Sigmoid colon (tissue), 7 donors: ENCODE measurements around the gene MOV10L1. TPM values are rescaled to one million over a fixed set of nuclear protein-coding genes. Genes with fewer than 3 reads are reported as not detected.
A peak's percentile ranks its signal among the peaks of the same experiment; 100 is the strongest.

Source experiments
- DNase-seq: peaks from one replicate; pipeline ENCODE4 v3.0.0-alpha.2; 2019
- H3K27ac ChIP-seq, 4 donors: fragments of 200-600 bp; sonication (generic); one replicate each; pipeline ENCODE4 v1.5.1; 2016 to 2019; ENCODE audit warnings: mild to moderate bottlenecking in 1 of 4
- H3K27me3 ChIP-seq, 3 donors: fragments of 200-600 bp; sonication (generic); one replicate each; pipeline ENCODE4 v1.5.1; 2019; ENCODE audit warnings: mild to moderate bottlenecking in 1 of 3
- H3K36me3 ChIP-seq, 4 donors: fragments of 200-600 bp; sonication (generic); one replicate each; pipeline ENCODE4 v1.5.1; 2016 to 2019
- H3K4me1 ChIP-seq, 4 donors: fragments of 200-600 bp; sonication (generic); one replicate each; pipeline ENCODE4 v1.5.1; 2017 to 2019
- H3K4me3 ChIP-seq, 4 donors: fragments of 200-600 bp; sonication (generic); one replicate each; pipeline ENCODE4 v1.5.1; 2017 to 2019; ENCODE audit warnings: mild to moderate bottlenecking in 2 of 4, moderate library complexity in 1 of 4
- H3K9me3 ChIP-seq, 4 donors: fragments of 200-600 bp in 3 of 4; sonication (generic) in 3 of 4; one replicate each; pipeline versions ENCODE4 v1.5.1 to v1.6.1; 2013 to 2019
- CTCF ChIP-seq, 4 experiments: fragments of 450-650 bp in 3 of 4; fragments of 200-600 bp in 1 of 4; IDR thresholded peaks; one replicate each; pipeline ENCODE4 v1.5.1; 2016 to 2019; ENCODE audit warnings: antibody characterized with exemption in 4 of 4, mild to moderate bottlenecking in 3 of 4, moderate library complexity in 2 of 4
- EP300 ChIP-seq, 4 donors: sonication (generic); formaldehyde crosslinking; IDR thresholded peaks; one replicate each; pipeline ENCODE4 v1.6.1; 2017; ENCODE audit warnings: antibody characterized with exemption in 4 of 4
- POLR2A ChIP-seq, 2 donors: fragments of 450-650 bp; IDR thresholded peaks; one replicate each; pipeline ENCODE4 v1.6.1; 2016; ENCODE audit warnings: antibody characterized with exemption in 2 of 2, mild to moderate bottlenecking in 2 of 2, moderate library complexity in 2 of 2
- POLR2AphosphoS5 ChIP-seq, 4 donors: sonication (generic); formaldehyde crosslinking; IDR thresholded peaks; one replicate each; pipeline ENCODE4 v1.6.1; 2017; ENCODE audit warnings: antibody characterized with exemption in 4 of 4
- WGBS, 2 donors: extraction: QIAGEN DNeasy Blood & Tissue Kit; methylation state at CpG; one replicate each; pipeline ENCODE4 v1.1.7; 2013; 5-methylcytosine and 5-hydroxymethylcytosine counted together
- intact Hi-C: fragments of 100-400 bp; cut with DNase I; formaldehyde crosslinking; loops from one replicate; pipeline ENCODE4 v1.15.1; 2023
- polyA plus RNA-seq, 3 donors: library from polyadenylated mRNA; stranded (reverse); fragments of 200-250 nt; gene quantifications; one replicate each; pipeline ENCODE4 v1.2.3, GENCODE V29; 2013
- total RNA-seq, 4 donors: library from RNA; depleted of rRNA; stranded (reverse); fragments of >200 nt; gene quantifications; one replicate each; pipeline ENCODE4 v1.1.0, GENCODE V29; 2016
- donor health status: healthy with polysubstance abuse.
- donor health status: Bipolar disorder and iron deficiency.
- donor health status: healthy.

MOV10L1 gene
- total and polyA plus RNA-seq, 7 donors, result 0.47 to 5.6 (median 1.8) TPM; not detected in 2

- H3K9me3 ChIP-seq, result no peaks in the 10 kb centered on the region
- H3K27ac ChIP-seq, result no peak overlapping the region
- no peak overlapping the region for H3K4me3 ChIP-seq
- H3K36me3 ChIP-seq, result no peaks in the 10 kb centered on the region
- 35 to 59% methylated on average over 15 of the region's 15 CpGs for WGBS, 2 donors
- intact Hi-C loops, result no loop called here
- peaks cover 0 to 13% (median 11%) of the 10 kb centered on the region in 4 donors for H3K4me1 ChIP-seq
- no peaks in the 10 kb centered on the region for H3K27me3 ChIP-seq
- DNase-seq, result no peak
- TF ChIP-seq POLR2A (IDR thresholded peaks at IDR 0.05), result no peak
- TF ChIP-seq CTCF (IDR thresholded peaks at IDR 0.05), result no peak
- no peak for TF ChIP-seq POLR2AphosphoS5 (IDR thresholded peaks at IDR 0.05)
Measured at GRCh38 chr22:50139843-50140415, 50.1 kb downstream of the MOV10L1 start.

GRCh38 chr22:50140615-50141014 is 50.8 kb downstream of the MOV10L1 start:
- no peak overlapping the region for H3K27ac ChIP-seq
- intact Hi-C loops, result no loop called here
- no peaks in the 10 kb centered on the region for H3K27me3 ChIP-seq
- peaks cover 0 to 13% (median 11%) of the 10 kb centered on the region in 4 donors for H3K4me1 ChIP-seq
- DNase-seq, result no peak
- no peaks in the 10 kb centered on the region for H3K9me3 ChIP-seq
- no peak overlapping the region for H3K4me3 ChIP-seq
- 24 to 58% methylated on average over 3 of the region's 3 CpGs for WGBS, 2 donors
- no peaks in the 10 kb centered on the region for H3K36me3 ChIP-seq
- TF ChIP-seq POLR2A (IDR thresholded peaks at IDR 0.05) (no peak), CTCF (IDR thresholded peaks at IDR 0.05) (no peak), POLR2AphosphoS5 (IDR thresholded peaks at IDR 0.05) (no peak), EP300 (IDR thresholded peaks at IDR 0.05) (no peak)

GRCh38 chr22:50141462-50141861 is 51.7 kb downstream of the MOV10L1 start:
- Histone ChIP-seq H3K4me1 (peaks cover 0 to 7% (median 5%) of the 10 kb centered on the region in 4 donors), H3K27ac (no peak overlapping the region), H3K4me3 (no peak overlapping the region), H3K27me3 (no peaks in the 10 kb centered on the region), H3K9me3 (no peaks in the 10 kb centered on the region), H3K36me3 (no peaks in the 10 kb centered on the region)
- intact Hi-C loops, result no loop called here
- TF ChIP-seq CTCF (IDR thresholded peaks at IDR 0.05) (no peak), POLR2AphosphoS5 (IDR thresholded peaks at IDR 0.05) (no peak), EP300 (IDR thresholded peaks at IDR 0.05) (no peak), POLR2A (IDR thresholded peaks at IDR 0.05) (no peak)
- no peak for DNase-seq
- 74 to 87% methylated on average over 6 of the region's 6 CpGs for WGBS, 2 donors

- H3K36me3 ChIP-seq, result no peaks in the 10 kb centered on the region
- 16 to 52% methylated on average over 11 of the region's 11 CpGs for WGBS, 2 donors
- intact Hi-C loops, result no loop called here
- no peaks in the 10 kb centered on the region for H3K27me3 ChIP-seq
- no peak overlapping the region for H3K27ac ChIP-seq
- no peak overlapping the region for H3K4me3 ChIP-seq
- TF ChIP-seq POLR2AphosphoS5 (IDR thresholded peaks at IDR 0.05), result no peak
- peak; percentile 22 for DNase-seq
- H3K9me3 ChIP-seq, result no peaks in the 10 kb centered on the region
- H3K4me1 ChIP-seq, result peaks cover 0 to 5% (median 1%) of the 10 kb centered on the region in 4 donors
Measured at GRCh38 chr22:50141891-50142363, 52.1 kb downstream of the MOV10L1 start.

- H3K36me3 ChIP-seq, result no peaks in the 10 kb centered on the region
- no peaks in the 10 kb centered on the region for H3K27me3 ChIP-seq
- no peak for DNase-seq
- H3K27ac ChIP-seq, result no peak overlapping the region
- TF ChIP-seq POLR2A (IDR thresholded peaks at IDR 0.05) (no peak), POLR2AphosphoS5 (IDR thresholded peaks at IDR 0.05) (no peak), CTCF (IDR thresholded peaks at IDR 0.05) (no peak), EP300 (IDR thresholded peaks at IDR 0.05) (no peak)
- no peak overlapping the region for H3K4me3 ChIP-seq
- intact Hi-C loops, result no loop called here
- peaks cover 0 to 6% (median 2%) of the 10 kb centered on the region in 4 donors for H3K4me1 ChIP-seq
- WGBS, 2 donors, result 66 to 81% methylated on average over 7 of the region's 7 CpGs
- no peaks in the 10 kb centered on the region for H3K9me3 ChIP-seq
Measured at GRCh38 chr22:50143096-50143495, 53.3 kb downstream of the MOV10L1 start.
